Esophagus squamous epithelium (tissue), 5 donors: ENCODE results near the gene KCNN3. TPM values are rescaled to one million over a fixed set of nuclear protein-coding genes. Genes with fewer than 3 reads are reported as not detected.

Experiments used
- DNase-seq: peaks from one replicate; lab custom pipeline; 2025; lab: John Stamatoyannopoulos, UW
- H3K27ac ChIP-seq, 4 donors: fragments of 200-600 bp; sonication (generic); one replicate each; pipeline ENCODE4 v1.5.1; 2016 to 2019; ENCODE audit warnings: mild to moderate bottlenecking in 1 of 4
- H3K27me3 ChIP-seq, 4 donors: fragments of 200-600 bp; sonication (generic); 1 replicate in 3 of 4; 2 replicates in 1 of 4; pipeline versions ENCODE4 v1.5.1 to v1.6.0; 2017 to 2021; ENCODE audit warnings: antibody characterized with exemption in 1 of 4
- H3K36me3 ChIP-seq, 3 donors: fragments of 200-600 bp; sonication (generic); one replicate each; pipeline ENCODE4 v1.5.1; 2016 to 2019
- H3K4me1 ChIP-seq, 3 donors: fragments of 200-600 bp; sonication (generic); one replicate each; pipeline ENCODE4 v1.5.1; 2017 to 2019
- H3K4me3 ChIP-seq, 4 donors: fragments of 200-600 bp; sonication (generic); 1 replicate in 3 of 4; 2 replicates in 1 of 4; pipeline ENCODE4 v1.5.1; 2016 to 2019; ENCODE audit warnings: mild to moderate bottlenecking in 2 of 4, moderate library complexity in 1 of 4
- H3K9me3 ChIP-seq, 3 donors: fragments of 200-600 bp; sonication (generic); one replicate each; pipeline ENCODE4 v1.5.1; 2016 to 2019
- CTCF ChIP-seq, 6 experiments: fragments of 450-650 bp in 4 of 6; fragments of 200-600 bp in 2 of 6; sonication (generic) in 2 of 6; IDR thresholded peaks; one replicate each; pipeline ENCODE4 v1.5.1; 2016 to 2019; ENCODE audit warnings: antibody characterized with exemption in 6 of 6, mild to moderate bottlenecking in 4 of 6, moderate library complexity in 4 of 6
- POLR2A ChIP-seq, 4 donors: fragments of 450-650 bp; IDR thresholded peaks; one replicate each; pipeline ENCODE4 v1.6.1; 2017; ENCODE audit warnings: antibody characterized with exemption in 4 of 4, mild to moderate bottlenecking in 4 of 4, moderate library complexity in 3 of 4
- WGBS, 2 donors: methylation state at CpG; one replicate each; pipeline ENCODE4 v1.1.5; 2018; 5-methylcytosine and 5-hydroxymethylcytosine counted together
- intact Hi-C: fragments of 100-400 bp; cut with DNase I; formaldehyde crosslinking; loops from one replicate; pipeline ENCODE4 v1.15.0; 2022
- total RNA-seq, 4 donors: library from RNA; depleted of rRNA; stranded (reverse); fragments of >200 nt; gene quantifications; one replicate each; pipeline ENCODE4 v1.1.0, GENCODE V29; 2016
- donor health status: DM: yes; HTN: yes; CAD: no.

The KCNN3 gene
- total RNA-seq, 4 donors from 2014 or later, result 0.08 to 1.7 (median 0.50) TPM

DNA sequence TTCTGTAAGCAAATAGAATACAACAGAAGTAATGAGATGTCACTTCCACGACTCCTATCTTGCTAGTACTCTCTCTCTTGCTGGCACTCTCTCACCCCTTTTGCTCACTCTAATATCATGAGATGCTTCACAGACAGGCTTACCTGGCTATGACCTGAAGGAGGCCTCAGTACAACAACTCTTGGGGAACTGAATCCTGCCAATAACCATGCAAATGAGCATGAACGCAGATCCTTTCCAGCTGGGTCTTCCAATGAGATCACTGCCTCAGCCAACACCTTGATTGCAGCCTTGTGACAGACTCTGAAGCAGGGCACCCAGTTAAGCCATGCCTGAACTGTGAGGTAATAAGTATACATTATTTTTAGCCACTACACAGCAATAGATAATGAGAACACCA, 209.0 kb downstream of the KCNN3 start:
- H3K27me3 ChIP-seq, result peaks cover 0 to 39% (median 0%) of the 10 kb centered on the region in 4 donors
- no peaks in the 10 kb centered on the region for H3K9me3 ChIP-seq
- WGBS, 2 donors, result 53 to 74% methylated on average over 2 of the region's 2 CpGs
- intact Hi-C loops, result no loop called here
- H3K27ac ChIP-seq, result no peak overlapping the region
- H3K4me3 ChIP-seq, result no peak overlapping the region
- TF ChIP-seq POLR2A (IDR thresholded peaks at IDR 0.05) (no peak), CTCF (IDR thresholded peaks at IDR 0.05) (no peak)
- H3K36me3 ChIP-seq, result no peaks in the 10 kb centered on the region
- H3K4me1 ChIP-seq, result no peaks in the 10 kb centered on the region
- no peak for DNase-seq

- intact Hi-C loops, result loop anchor here (10.0 kb wide), 1 partner anchor 105 kb away; no protein-coding TSS in a partner anchor
- no peak for DNase-seq
- Histone ChIP-seq H3K27ac (no peak overlapping the region), H3K4me1 (no peaks in the 10 kb centered on the region), H3K9me3 (no peaks in the 10 kb centered on the region), H3K27me3 (peaks cover 0 to 44% (median 0%) of the 10 kb centered on the region in 4 donors), H3K36me3 (no peaks in the 10 kb centered on the region), H3K4me3 (no peak overlapping the region)
- WGBS, 2 donors, result 76 to 83% methylated on average over 3 of the region's 3 CpGs
- no peak for TF ChIP-seq CTCF (IDR thresholded peaks at IDR 0.05)
- TF ChIP-seq POLR2A (IDR thresholded peaks at IDR 0.05), result no peak
Observed at GRCh38 chr1:154659823-154660592, 210.1 kb downstream of the KCNN3 start.

- no peak for DNase-seq
- TF ChIP-seq CTCF (IDR thresholded peaks at IDR 0.05), result no peak
- no peak for TF ChIP-seq POLR2A (IDR thresholded peaks at IDR 0.05)
- WGBS, 2 donors, result 35 to 44% methylated on average over 2 of the region's 2 CpGs
- H3K27me3 ChIP-seq, result peaks cover 0 to 49% (median 0%) of the 10 kb centered on the region in 4 donors
- H3K9me3 ChIP-seq, result no peaks in the 10 kb centered on the region
- no peak overlapping the region for H3K4me3 ChIP-seq
- no peak overlapping the region for H3K27ac ChIP-seq
- H3K4me1 ChIP-seq, result no peaks in the 10 kb centered on the region
- H3K36me3 ChIP-seq, result no peaks in the 10 kb centered on the region
- intact Hi-C loops, result loop anchor here (10.0 kb wide), 1 partner anchor 107 kb away; no protein-coding TSS in a partner anchor
Observed at GRCh38 chr1:154657556-154657955, 212.5 kb downstream of the KCNN3 start.

DNA sequence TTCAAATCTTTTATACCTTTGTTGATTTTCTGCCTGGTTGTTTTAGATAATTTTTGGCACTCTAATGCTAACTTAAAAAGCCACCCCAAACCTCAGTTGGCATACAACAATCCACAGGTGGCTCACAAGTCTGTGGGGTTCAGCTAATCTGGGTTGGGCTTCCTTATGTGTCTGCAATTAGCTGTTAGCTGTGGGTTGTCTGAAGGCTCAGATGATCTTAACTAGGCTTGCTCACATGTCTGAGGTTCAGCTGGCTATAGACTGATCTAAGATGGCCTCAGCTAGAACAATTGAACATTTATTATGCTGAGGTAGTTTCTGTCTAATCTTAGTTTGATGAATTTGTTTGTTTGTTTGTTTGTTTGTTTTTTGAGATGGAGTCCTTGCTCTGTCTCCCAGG, 217.2 kb downstream of the KCNN3 start:
- no peak for TF ChIP-seq POLR2A (IDR thresholded peaks at IDR 0.05)
- TF ChIP-seq CTCF (IDR thresholded peaks at IDR 0.05), result no peak
- Histone ChIP-seq H3K4me3 (no peak overlapping the region), H3K27ac (no peak overlapping the region), H3K36me3 (no peaks in the 10 kb centered on the region), H3K9me3 (no peaks in the 10 kb centered on the region), H3K4me1 (no peaks in the 10 kb centered on the region), H3K27me3 (peaks cover 0 to 23% (median 0%) of the 10 kb centered on the region in 4 donors)
- intact Hi-C loops, result loop anchor here (10.0 kb wide), 1 partner anchor 112 kb away; no protein-coding TSS in a partner anchor
- no peak for DNase-seq

Other genes starting within 250 kb of the KCNN3 start
- gene PMVK, start 66.4 kb upstream of the KCNN3 start, total RNA-seq, result 10 to 100 TPM; 29.0 to 38.2 (median 33.5) TPM
- gene PBXIP1, start 85.8 kb upstream of the KCNN3 start, total RNA-seq, result 10 to 100 TPM; 11.1 to 51.1 (median 29.3) TPM
- gene PYGO2, start 91.5 kb upstream of the KCNN3 start, total RNA-seq, result 10 to 100 TPM; 14.4 to 18.8 (median 17.5) TPM
- gene SHC1, start 100.5 kb upstream of the KCNN3 start, total RNA-seq, result 10 to 100 TPM; 37.6 to 80.9 (median 65.8) TPM
- 10 to 100 TPM; 34.9 to 72.8 (median 55.3) TPM for gene CKS1B, start 104.4 kb upstream of the KCNN3 start, total RNA-seq
- 10 to 100 TPM; 21.5 to 30.9 (median 29.5) TPM for gene FLAD1, start 113.1 kb upstream of the KCNN3 start, total RNA-seq
- not detected for gene LENEP, start 123.3 kb upstream of the KCNN3 start, total RNA-seq
- 100 to 1,000 TPM; 101 to 220 (median 113) TPM for gene ZBTB7B, start 132.5 kb upstream of the KCNN3 start, total RNA-seq
- 1 to 10 TPM in 1 of 4 donors, under 1 TPM in 3; 0.11 to 8.2 (median 0.18) TPM for gene DCST2, start 163.5 kb upstream of the KCNN3 start, total RNA-seq
- gene DCST1, start 163.5 kb upstream of the KCNN3 start, total RNA-seq, result under 1 TPM in 1 of 4 donors, not detected in 3; 0.19 TPM
- 100 to 1,000 TPM; 135 to 194 (median 183) TPM for gene ADAM15, start 181.0 kb upstream of the KCNN3 start, total RNA-seq
- gene EFNA4, start 193.5 kb upstream of the KCNN3 start, total RNA-seq, result 10 to 100 TPM in 3 of 4 donors, 1 to 10 TPM in 1; 8.1 to 22.9 (median 12.2) TPM
- gene EFNA3, start 208.6 kb upstream of the KCNN3 start, total RNA-seq, result 10 to 100 TPM; 20.0 to 25.8 (median 21.1) TPM